ENCODE data around the gene DSE.

DSE gene

GRCh38 chr6:116445102-116445501 is 74.4 kb downstream of the DSE start:
- DNase-seq (ENCODE audit: low read depth, low spot score), result no peak

- DNase-seq (ENCODE audit: low read depth, low spot score), result no peak
Measured at GRCh38 chr6:116446399-116446798, 75.7 kb downstream of the DSE start.

GRCh38 chr6:116447052-116447451 is 76.3 kb downstream of the DSE start:
- DNase-seq (ENCODE audit: low read depth, low spot score), result no peak

- DNase-seq (ENCODE audit: low read depth, low spot score), result peak; percentile 65
Measured at GRCh38 chr6:116447496-116448011, 76.8 kb downstream of the DSE start.

- no peak for DNase-seq (ENCODE audit: low read depth, low spot score)
Measured at GRCh38 chr6:116449565-116449964, 78.8 kb downstream of the DSE start.

GRCh38 chr6:116450185-116450710 is 79.5 kb downstream of the DSE start:
- DNase-seq (ENCODE audit: low read depth, low spot score), result no peak

GRCh38 chr6:116450769-116451740 is 80.3 kb downstream of the DSE start:
- no peak for DNase-seq (ENCODE audit: low read depth, low spot score)

- DNase-seq (ENCODE audit: low read depth, low spot score), result no peak
Measured at GRCh38 chr6:116451916-116452315, 81.2 kb downstream of the DSE start.

GRCh38 chr6:116452531-116452930 is 81.8 kb downstream of the DSE start:
- no peak for DNase-seq (ENCODE audit: low read depth, low spot score)

GRCh38 chr6:116456106-116456505 is 85.4 kb downstream of the DSE start:
- DNase-seq (ENCODE audit: low read depth, low spot score), result no peak

GRCh38 chr6:116456927-116457326 is 86.2 kb downstream of the DSE start:
- no peak for DNase-seq (ENCODE audit: low read depth, low spot score)

- DNase-seq (ENCODE audit: low read depth, low spot score), result no peak
Measured at GRCh38 chr6:116458264-116458663, 87.5 kb downstream of the DSE start.

GRCh38 chr6:116459927-116460326 is 89.2 kb downstream of the DSE start:
- DNase-seq (ENCODE audit: low read depth, low spot score), result no peak

GRCh38 chr6:116461331-116461931 is 90.7 kb downstream of the DSE start, which contains the start of gene CALHM6:
CALHM6 (plus strand) TSS chr6:116461375; CDS start chr6:116461930, 555 bp downstream.
- no peak for DNase-seq (ENCODE audit: low read depth, low spot score)

- DNase-seq (ENCODE audit: low read depth, low spot score), result no peak
Measured at GRCh38 chr6:116461932-116462885, 91.5 kb downstream of the DSE start.

GRCh38 chr6:116463301-116463700 is 92.6 kb downstream of the DSE start:
- DNase-seq (ENCODE audit: low read depth, low spot score), result no peak

GRCh38 chr6:116465246-116465645 is 94.5 kb downstream of the DSE start:
- no peak for DNase-seq (ENCODE audit: low read depth, low spot score)

- no peak for DNase-seq (ENCODE audit: low read depth, low spot score)
Measured at GRCh38 chr6:116467096-116467495, 96.3 kb downstream of the DSE start.

- no peak for DNase-seq (ENCODE audit: low read depth, low spot score)
Measured at GRCh38 chr6:116467514-116467913, 96.8 kb downstream of the DSE start.

- no peak for DNase-seq (ENCODE audit: low read depth, low spot score)
Measured at GRCh38 chr6:116468293-116468692, 97.5 kb downstream of the DSE start.

GRCh38 chr6:116471531-116471930 is 100.8 kb downstream of the DSE start:
- DNase-seq (ENCODE audit: low read depth, low spot score), result no peak
